Measurements from ENCODE around the gene ASPHD1.

- TF ChIP-seq CTCF (conservative IDR thresholded peaks at IDR 0.05 in 1 of 2, IDR thresholded peaks at IDR 0.05 in 1 of 2; ENCODE audit: extremely low read depth in 1 of 2, insufficient read depth in 1 of 2, low read depth in 1 of 2, low read length in 2 of 2) (no peak), EZH2 (IDR thresholded peaks at IDR 0.05; ENCODE audit: borderline replicate concordance, low read length) (no peak)
Observed at GRCh38 chr16:29863669-29863984, 36.7 kb upstream of the ASPHD1 start.

Data from mammary epithelial cell (primary cell).